A549 (cell line): ENCODE results near the gene RRAS2. TPM values are rescaled to one million over a fixed set of nuclear protein-coding genes. Genes with fewer than 3 reads are reported as not detected.

ENCODE experiments used
- ATAC-seq, 2 experiments: fragments of 200-7000 bp in 1 of 2; fragments of >200 bp in 1 of 2; cut with Nextera tagmentation in 1 of 2; cut with Tn5 transposase in 1 of 2; 3 replicates each; pipeline versions ENCODE4 v1.8.0 to v1.9.1; 2018 to 2020; ENCODE audit warnings: mild to moderate bottlenecking in 1 of 2, moderate library complexity in 1 of 2
- CTCF ChIA-PET: fragments of 300-600 bp; sonication (Branson Sonifier 250); formaldehyde crosslinking; extraction: SDS; loops from one replicate; lab custom pipeline; 2021; ENCODE audit warnings: antibody characterized with exemption, inconsistent platforms; lab: Yijun Ruan, JAX
- POLR2A ChIA-PET: fragments of 350-600 bp; formaldehyde crosslinking; extraction: SDS; loops from one replicate; lab custom pipeline; 2021; ENCODE audit warnings: antibody characterized with exemption, inconsistent platforms; lab: Yijun Ruan, JAX
- DNase-seq, 2 experiments: peaks; one replicate each; pipeline versions ENCODE4 v3.0.0 to v3.0.0-alpha.2; 2011 to 2016; ENCODE audit warnings: low read depth in 1 of 2, low spot score in 1 of 2
- FAIRE-seq: peaks from 2 replicates; lab custom pipeline; 2011; peaks lifted over from hg19 to GRCh38; lab: Jason Lieb, UNC
- H3K27ac ChIP-seq, 2 experiments: fragments of >200 bp; sonication (Bioruptor Twin); formaldehyde crosslinking; 3 replicates each; pipeline ENCODE4 v1.5.1; 2016 to 2017
- H3K4me1 ChIP-seq: fragments of >200 bp; sonication (Bioruptor Twin); formaldehyde crosslinking; 3 replicates; pipeline ENCODE4 v1.6.1; 2016
- H3K4me2 ChIP-seq: fragments of >200 bp; sonication (Bioruptor Twin); formaldehyde crosslinking; 3 replicates; pipeline ENCODE4 v1.6.1; 2016
- H3K4me3 ChIP-seq: fragments of >200 bp; sonication (Bioruptor Twin); formaldehyde crosslinking; 3 replicates; pipeline ENCODE4 v1.5.1; 2016
- H3K9me3 ChIP-seq: fragments of >200 bp; sonication (Bioruptor Twin); formaldehyde crosslinking; 3 replicates; pipeline ENCODE4 v1.6.1; 2016
- BCL3 ChIP-seq: fragments of >200 bp; sonication (Bioruptor Twin); formaldehyde crosslinking; IDR thresholded peaks from 3 replicates; pipeline ENCODE4 v1.6.1; 2016
- CBX8 ChIP-seq: fragments of 200-600 bp; sonication (generic); IDR thresholded peaks from 2 replicates; pipeline ENCODE4 v1.6.1; 2016
- CHD4 ChIP-seq: fragments of 200-600 bp; sonication (generic); IDR thresholded peaks from 2 replicates; pipeline ENCODE4 v1.6.1; 2016; ENCODE audit warnings: antibody characterized with exemption, mild to moderate bottlenecking, borderline replicate concordance
- CTCF ChIP-seq: fragments of >200 bp; sonication (Bioruptor Twin); formaldehyde crosslinking; IDR thresholded peaks from 3 replicates; pipeline ENCODE4 v1.5.1; 2016
- EHF ChIP-seq: fragments of 250-450 bp; sonication (Bioruptor Pico); IDR thresholded peaks from 2 replicates; pipeline ENCODE4 v1.5.0; 2020; ENCODE audit warnings: mild to moderate bottlenecking
- EHMT2 ChIP-seq: fragments of 200-600 bp; sonication (generic); IDR thresholded peaks from 2 replicates; pipeline ENCODE4 v1.6.1; 2016; ENCODE audit warnings: antibody characterized with exemption, low read depth, mild to moderate bottlenecking, moderate library complexity
- ELK1 ChIP-seq: fragments of 150-350 bp; IDR thresholded peaks from 2 replicates; pipeline ENCODE4 v1.6.1; 2014; ENCODE audit warnings: low read depth, mild to moderate bottlenecking, low read length
- EP300 ChIP-seq, 2 experiments: fragments of >200 bp; sonication (Bioruptor Twin); formaldehyde crosslinking; IDR thresholded peaks; 2 replicates in 1 of 2; 3 replicates in 1 of 2; pipeline ENCODE4 v1.6.1; 2016 to 2017
- FOSB ChIP-seq: fragments of 250-450 bp; sonication (Bioruptor Pico); IDR thresholded peaks from 2 replicates; pipeline ENCODE4 v1.5.0; 2020; ENCODE audit warnings: mild to moderate bottlenecking, moderate library complexity
- FOSL2 ChIP-seq, 2 experiments: fragments of 450-650 bp in 1 of 2; fragments of >200 bp in 1 of 2; sonication (Bioruptor Twin) in 1 of 2; formaldehyde crosslinking; IDR thresholded peaks; 2 replicates each; pipeline versions ENCODE4 v1.5.0 to v1.6.1; 2016 to 2020; ENCODE audit warnings: mild to moderate bottlenecking in 1 of 2, moderate library complexity in 1 of 2
- HMGXB4 ChIP-seq: fragments of 250-450 bp; sonication (Bioruptor Pico); IDR thresholded peaks from 2 replicates; pipeline ENCODE4 v1.5.0; 2021; ENCODE audit warnings: mild to moderate bottlenecking, moderate library complexity, borderline replicate concordance
- HOXA7 ChIP-seq: fragments of 250-450 bp; sonication (Bioruptor Pico); IDR thresholded peaks from 2 replicates; pipeline ENCODE4 v1.5.0; 2020; ENCODE audit warnings: mild to moderate bottlenecking, moderate library complexity
- HOXB5 ChIP-seq: fragments of 250-450 bp; sonication (Bioruptor Pico); IDR thresholded peaks from 2 replicates; pipeline ENCODE4 v1.5.0; 2020; ENCODE audit warnings: mild to moderate bottlenecking, moderate library complexity
- JUNB ChIP-seq: fragments of >200 bp; sonication (Bioruptor Twin); formaldehyde crosslinking; IDR thresholded peaks from 2 replicates; pipeline ENCODE4 v1.6.1; 2016
- KDM1A ChIP-seq: fragments of 200-600 bp; sonication (generic); IDR thresholded peaks from 2 replicates; pipeline ENCODE4 v1.6.1; 2016; ENCODE audit warnings: low read depth, mild to moderate bottlenecking
- KDM5A ChIP-seq: fragments of 200-600 bp; sonication (generic); IDR thresholded peaks from 2 replicates; pipeline ENCODE4 v1.6.1; 2016; ENCODE audit warnings: antibody characterized with exemption, mild to moderate bottlenecking
- MYC ChIP-seq: IDR thresholded peaks from 2 replicates; pipeline ENCODE4 v1.6.1; 2012; ENCODE audit warnings: mild to moderate bottlenecking, inconsistent platforms, low read length, improper control_type of control experiment, borderline replicate concordance
- POLR2A ChIP-seq: IDR thresholded peaks from 2 replicates; pipeline ENCODE4 v1.6.1; 2012; ENCODE audit warnings: mild to moderate bottlenecking, low read length
- SREBF2 ChIP-seq: fragments of 450-650 bp; IDR thresholded peaks from 2 replicates; pipeline ENCODE4 v1.6.1; 2014; ENCODE audit warnings: mild to moderate bottlenecking, moderate library complexity
- TP53 ChIP-seq: fragments of 250-450 bp; sonication (Bioruptor Pico); IDR thresholded peaks from 2 replicates; pipeline ENCODE4 v1.5.0; 2021; ENCODE audit warnings: mild to moderate bottlenecking, moderate library complexity
- USF2 ChIP-seq: fragments of 450-650 bp; IDR thresholded peaks from 2 replicates; pipeline ENCODE4 v1.6.1; 2014; ENCODE audit warnings: antibody characterized with exemption
- WGBS: methylation state at CpG from one replicate; pipeline ENCODE4 v1.1.6; 2017; ENCODE audit errors: missing lambda C conversion rate; 5-methylcytosine and 5-hydroxymethylcytosine counted together
- polyA plus RNA-seq, 4 experiments: library from polyadenylated mRNA; depleted of rRNA in 3 of 4; stranded (reverse); fragments of >200 nt; fragmentation: RNase III in 1 of 4; extraction: RNeasy Plus Mini Kit Qiagen cat#74134 plus additional on column Dnase treatment in 1 of 4; gene quantifications; 2 replicates in 3 of 4; 3 replicates in 1 of 4; pipeline ENCODE4 v1.2.3, GENCODE V29; 2011 to 2017

Gene RRAS2
- polyA plus RNA-seq, 2 of the 4 experiments (the other 2 are of a cell fraction): 37.9 to 48.2 TPM

- TF ChIP-seq HOXA7 (CRISPR knock-in tag) (no peak), FOSB (CRISPR knock-in tag) (no peak), HMGXB4 (CRISPR knock-in tag) (no peak), CTCF (no peak), MYC (no peak), CHD4 (no peak)
Observed at GRCh38 chr11:14273895-14274294, 85.1 kb downstream of the RRAS2 start (continued).

GRCh38 chr11:14270690-14271542 is 88.1 kb downstream of the RRAS2 start:
- Histone ChIP-seq H3K4me2 (no peak overlapping the region), H3K9me3 (no peaks in the 10 kb centered on the region), H3K27ac (no peak overlapping the region), H3K4me3 (no peak overlapping the region), H3K4me1 (no peaks in the 10 kb centered on the region)
- FAIRE-seq: no peak
- CTCF ChIA-PET: no interaction called here
- ATAC-seq: no peak; a peak in 1 of 6 replicates
- POLR2A ChIA-PET: no interaction called here
- no peak for DNase-seq
- 74% methylated on average over 6 of the region's 6 CpGs for WGBS
- no peak for TF ChIP-seq USF2
- TF ChIP-seq, all 56 proteins: peak for 0

GRCh38 chr11:14269692-14270573 is 89.0 kb downstream of the RRAS2 start:
- POLR2A ChIA-PET: interaction anchor here (0.7 kb wide), 1 partner anchor 196 kb away, joined by 5 read pairs; no protein-coding TSS in a partner anchor
- Histone ChIP-seq H3K9me3 (no peaks in the 10 kb centered on the region), H3K4me3 (no peak overlapping the region), H3K27ac (no peak overlapping the region), H3K4me1 (no peaks in the 10 kb centered on the region), H3K4me2 (no peak overlapping the region)
- no peak for FAIRE-seq
- TF ChIP-seq SREBF2 (no peak), FOSL2 (IDR thresholded peaks at IDR 0.05) (no peak), FOSL2 (CRISPR knock-in tag; IDR thresholded peaks at IDR 0.05) (no peak), FOSB (CRISPR knock-in tag) (no peak), POLR2A (no peak), ELK1 (no peak), EHF (CRISPR knock-in tag) (no peak), TP53 (CRISPR knock-in tag) (no peak), EP300 (IDR thresholded peaks at IDR 0.05) (no peak), KDM5A (no peak), BCL3 (no peak), HOXB5 (CRISPR knock-in tag) (no peak), CBX8 (no peak), JUNB (no peak), EHMT2 (no peak), KDM1A (no peak), HOXA7 (CRISPR knock-in tag) (no peak)
- WGBS: 84% methylated on average over 5 of the region's 5 CpGs
- CTCF ChIA-PET: interaction anchor here (1.0 kb wide), 1 partner anchor 9 kb away, joined by 5 read pairs; no protein-coding TSS in a partner anchor
- no peak for DNase-seq
- no peak; a peak in 1 of 6 replicates for ATAC-seq
